KOPT-K1 (cell line): ENCODE measurements around the gene ZNF512.
"Not testable (repeated sequence)": the region's sequence is repeated elsewhere in the genome, so short reads cannot be mapped to it uniquely, and the experiment has no call there.

Experiments
- H3K27ac ChIP-seq: fragments of 200-600 bp; sonication (generic); 2 replicates; pipeline ENCODE4 v1.5.1; 2016; ENCODE audit warnings: antibody characterized with exemption, mild to moderate bottlenecking, low read depth, low read length; ENCODE audit not compliant: poor library complexity, severe bottlenecking
- H3K36me3 ChIP-seq: fragments of 200-600 bp; sonication (generic); 2 replicates; pipeline ENCODE4 v1.5.1; 2017; ENCODE audit warnings: antibody characterized with exemption, mild to moderate bottlenecking, low read length, moderate library complexity; ENCODE audit not compliant: insufficient read depth
- H3K9me3 ChIP-seq: fragments of 200-600 bp; sonication (generic); 2 replicates; pipeline ENCODE4 v1.5.1; 2017; ENCODE audit warnings: antibody characterized with exemption, low read length, mild to moderate bottlenecking; ENCODE audit not compliant: insufficient read depth, poor library complexity, severe bottlenecking

The ZNF512 gene

DNA sequence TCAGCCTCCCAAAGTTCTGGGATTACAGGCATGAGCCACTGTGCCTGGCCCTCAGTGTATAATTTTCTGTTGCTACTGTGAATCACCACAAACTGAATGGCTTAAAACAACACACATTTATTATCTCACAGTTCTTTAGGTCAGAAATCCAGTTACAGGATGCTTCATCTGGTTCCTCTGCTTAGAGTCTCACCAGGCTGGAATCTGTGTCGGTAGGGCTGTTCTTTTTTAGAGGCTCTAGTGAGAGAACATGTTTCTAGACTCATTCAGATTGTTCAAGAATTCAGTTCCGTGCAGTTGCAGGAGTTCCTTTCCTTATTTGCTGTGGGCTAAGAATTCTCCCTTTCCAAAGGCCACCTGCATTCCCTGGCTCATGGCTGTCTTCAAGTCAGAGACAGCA is 23.8 kb downstream of the ZNF512 start:
- H3K27ac ChIP-seq, result no peak overlapping the region
- peaks cover 81% of the 10 kb centered on the region for H3K36me3 ChIP-seq
- H3K9me3 ChIP-seq, result no peaks in the 10 kb centered on the region

DNA sequence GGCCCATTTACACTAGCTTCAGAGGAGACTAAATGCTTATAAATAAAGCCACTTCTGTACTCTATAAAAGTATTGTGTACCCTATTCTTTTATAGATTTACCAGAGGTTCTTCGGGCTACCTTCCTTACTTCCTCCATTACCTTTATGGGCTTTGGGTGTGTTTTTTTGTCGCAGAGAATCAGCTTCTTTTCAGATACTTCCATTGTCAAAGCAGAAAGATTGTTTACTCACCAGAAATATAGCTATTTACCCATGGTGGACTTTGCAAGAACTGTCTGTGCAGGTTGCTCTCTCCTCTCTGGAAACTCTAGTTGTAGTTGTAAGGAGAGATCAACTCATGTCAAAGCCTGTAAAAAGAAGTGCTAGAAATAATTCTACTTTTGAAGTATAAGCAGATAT is 31.1 kb downstream of the ZNF512 start:
- Histone ChIP-seq H3K9me3 (no peaks in the 10 kb centered on the region), H3K36me3 (peaks cover 81% of the 10 kb centered on the region), H3K27ac (no peak overlapping the region)

DNA sequence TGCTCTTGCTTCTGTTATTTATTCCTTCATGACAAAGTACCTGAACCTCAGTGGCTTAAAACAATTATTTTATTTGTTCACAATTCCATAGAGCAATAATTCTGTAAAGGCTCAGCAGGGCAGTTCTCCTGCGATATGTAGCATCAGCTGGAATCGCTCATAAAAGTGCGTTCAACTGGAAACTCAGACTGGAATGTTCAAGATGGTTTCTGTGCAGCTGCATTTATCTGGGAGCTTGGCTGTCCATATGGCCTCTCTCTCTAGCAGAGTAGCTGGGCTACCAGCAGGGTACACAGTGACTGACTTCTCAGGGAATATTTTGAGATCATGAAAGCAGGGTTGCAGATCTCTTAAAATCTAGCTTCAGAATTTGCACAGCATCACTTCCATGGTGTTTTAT is 32.5 kb downstream of the ZNF512 start:
- Histone ChIP-seq H3K9me3 (no peaks in the 10 kb centered on the region), H3K27ac (no peak overlapping the region), H3K36me3 (peaks cover 86% of the 10 kb centered on the region)

- Histone ChIP-seq H3K36me3 (peaks cover 87% of the 10 kb centered on the region), H3K27ac (no peak overlapping the region), H3K9me3 (no peaks in the 10 kb centered on the region)
Observed at GRCh38 chr2:27621524-27621923, 38.7 kb downstream of the ZNF512 start.

- peaks cover 73% of the 10 kb centered on the region for H3K36me3 ChIP-seq
- no peak overlapping the region for H3K27ac ChIP-seq
- no peaks in the 10 kb centered on the region for H3K9me3 ChIP-seq
Observed at GRCh38 chr2:27622921-27623384, 40.1 kb downstream of the ZNF512 start.

DNA sequence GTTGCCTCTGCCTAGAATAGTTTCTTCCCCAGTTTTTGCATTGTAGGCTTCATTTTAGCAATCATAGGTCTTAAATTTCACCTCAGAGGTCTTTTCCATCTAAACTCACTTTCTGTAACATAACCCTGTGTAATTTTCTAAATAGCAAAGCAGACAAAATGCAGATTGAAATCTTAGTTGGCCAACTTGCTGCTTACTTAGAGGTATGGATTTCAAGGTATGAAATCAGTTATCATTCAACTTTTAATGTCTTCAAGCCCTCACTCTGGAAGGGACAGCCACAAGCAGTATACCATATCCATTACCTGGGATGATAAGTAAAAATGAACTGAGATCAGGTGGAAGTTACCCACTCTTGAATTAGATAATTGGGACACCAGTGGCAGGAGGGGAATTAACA is 42.1 kb downstream of the ZNF512 start:
- Histone ChIP-seq H3K36me3 (peaks cover 53% of the 10 kb centered on the region), H3K9me3 (no peaks in the 10 kb centered on the region), H3K27ac (no peak overlapping the region)

DNA sequence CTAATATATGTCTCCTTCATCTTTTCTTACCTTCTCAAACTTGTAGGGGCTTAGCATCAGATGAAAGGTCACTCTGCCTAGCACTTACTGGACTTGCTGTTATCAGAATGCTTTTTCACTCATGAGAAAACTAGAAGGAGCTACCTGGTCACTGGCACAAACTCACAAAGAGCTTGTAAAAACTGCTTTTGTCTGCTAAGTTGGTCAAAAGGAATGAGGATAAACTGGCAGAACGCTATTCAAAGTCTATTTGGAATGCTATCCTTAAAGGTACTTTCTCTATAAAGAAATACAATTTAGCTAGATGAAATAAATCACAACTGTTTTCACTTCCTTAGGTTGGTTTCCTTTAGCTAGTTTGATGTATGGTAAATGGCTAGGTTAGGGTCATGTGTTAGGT is 43.5 kb downstream of the ZNF512 start:
- not testable (repeated sequence) for H3K27ac ChIP-seq, H3K9me3 ChIP-seq
- peaks cover 50% of the 10 kb centered on the region for H3K36me3 ChIP-seq

DNA sequence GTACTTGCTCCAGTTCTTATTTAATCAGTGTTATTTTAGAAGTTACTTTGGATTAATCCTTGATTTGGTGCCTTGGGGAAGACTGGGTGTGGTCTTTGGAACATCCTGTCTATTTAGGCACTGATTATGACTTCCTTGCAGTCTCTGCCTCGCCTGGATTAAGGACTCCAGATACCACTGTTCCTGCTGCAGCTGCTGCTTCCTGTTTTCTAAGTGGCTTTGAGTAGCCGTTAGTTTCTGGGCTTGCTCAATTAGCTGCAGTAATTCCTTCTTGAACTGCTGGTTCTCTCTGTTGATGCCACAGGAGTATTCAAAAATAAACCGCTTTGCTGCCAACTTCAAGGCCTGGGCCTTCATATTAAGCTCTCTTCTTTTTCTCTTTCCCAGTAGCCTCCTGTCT is 44.1 kb downstream of the ZNF512 start:
- H3K27ac ChIP-seq, H3K9me3 ChIP-seq: not testable (repeated sequence)
- peaks cover 50% of the 10 kb centered on the region for H3K36me3 ChIP-seq

GRCh38 chr2:27627963-27628766 is 45.3 kb downstream of the ZNF512 start:
- H3K27ac ChIP-seq, result peak overlapping the region; percentile 72
- no peaks in the 10 kb centered on the region for H3K9me3 ChIP-seq
- peaks cover 49% of the 10 kb centered on the region for H3K36me3 ChIP-seq

- Histone ChIP-seq H3K27ac (peak within 1 kb of the TSS; percentile 72), H3K36me3 (peaks cover 49% of the 10 kb centered on the region), H3K9me3 (no peaks in the 10 kb centered on the region)
Observed at GRCh38 chr2:27628767-27629709, 46.2 kb downstream of the ZNF512 start, which contains the start of the genes CCDC121 and GPN1. Gene CCDC121, minus strand, starts transcription at chr2:27629012. Its CDS starts 1,213 bp downstream, at chr2:27627799. Gene GPN1, plus strand, starts transcription at chr2:27629050. Its CDS starts 9 bp downstream, at chr2:27629059.

GRCh38 chr2:27630257-27630656 is 47.4 kb downstream of the ZNF512 start:
- not testable (repeated sequence) for H3K27ac ChIP-seq
- peaks cover 48% of the 10 kb centered on the region for H3K36me3 ChIP-seq

DNA sequence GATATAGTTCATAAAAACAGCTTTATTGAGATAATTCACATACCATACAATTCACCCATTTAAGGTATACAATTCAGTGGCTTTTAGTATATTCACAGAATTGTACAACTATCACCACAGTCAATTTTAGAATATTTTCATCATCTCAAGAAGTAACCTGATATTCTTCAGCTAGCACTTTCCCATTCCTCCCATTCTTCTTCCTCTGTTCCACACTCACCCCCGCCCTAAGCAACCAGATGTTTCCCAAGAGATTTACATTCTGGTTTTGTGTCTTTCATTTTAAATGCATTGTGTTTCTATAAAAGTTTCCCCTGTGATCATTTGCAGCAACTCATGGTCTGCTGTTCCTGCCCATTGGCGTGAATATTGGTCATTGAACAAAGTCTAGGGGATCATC is 51.4 kb downstream of the ZNF512 start:
- peaks cover 83% of the 10 kb centered on the region for H3K36me3 ChIP-seq
- no peak overlapping the region for H3K27ac ChIP-seq
- no peaks in the 10 kb centered on the region for H3K9me3 ChIP-seq

More at GRCh38 chr2:27630257-27630656, 47.4 kb downstream of the ZNF512 start:
- H3K9me3 ChIP-seq, result not testable (repeated sequence)

GRCh38 chr2:27636766-27637165 is 53.9 kb downstream of the ZNF512 start:
- no peak overlapping the region for H3K27ac ChIP-seq
- H3K9me3 ChIP-seq, result no peaks in the 10 kb centered on the region
- peaks cover 92% of the 10 kb centered on the region for H3K36me3 ChIP-seq

GRCh38 chr2:27638037-27638637 is 55.3 kb downstream of the ZNF512 start:
- H3K9me3 ChIP-seq, result no peaks in the 10 kb centered on the region
- no peak overlapping the region for H3K27ac ChIP-seq
- H3K36me3 ChIP-seq, result peaks cover 89% of the 10 kb centered on the region

DNA sequence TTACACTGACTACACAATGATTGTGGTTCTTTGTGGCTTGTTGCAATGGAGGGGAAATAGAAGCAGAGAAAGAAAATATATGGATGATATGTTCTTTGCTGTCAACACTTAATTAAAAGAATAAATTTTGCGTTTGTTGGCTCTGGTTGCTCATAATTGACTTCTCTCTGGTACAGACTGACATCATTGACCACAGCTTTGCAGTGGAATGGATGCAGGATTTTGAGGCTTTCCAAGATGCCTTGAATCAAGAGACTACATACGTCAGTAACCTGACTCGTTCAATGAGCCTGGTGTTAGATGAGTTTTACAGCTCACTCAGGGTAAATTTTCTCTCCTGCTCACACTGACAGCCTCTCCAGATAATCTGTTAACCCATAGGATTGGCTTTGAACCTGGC is 55.9 kb downstream of the ZNF512 start:
- Histone ChIP-seq H3K9me3 (no peaks in the 10 kb centered on the region), H3K36me3 (peaks cover 89% of the 10 kb centered on the region), H3K27ac (no peak overlapping the region)
